NCI-H2196 treated with DMSO at 0.1 percent for 48 hours (cell line): Measurements from ENCODE around the gene DUS4L.
"Not testable (repeated sequence)": the region's sequence is repeated elsewhere in the genome, so short reads cannot be mapped to it uniquely, and the experiment has no call there.

Source experiments
- DNase-seq: peaks from one replicate; lab custom pipeline; 2025; ENCODE audit not compliant: unreplicated experiment; lab: John Stamatoyannopoulos, UW

Gene DUS4L

DNA sequence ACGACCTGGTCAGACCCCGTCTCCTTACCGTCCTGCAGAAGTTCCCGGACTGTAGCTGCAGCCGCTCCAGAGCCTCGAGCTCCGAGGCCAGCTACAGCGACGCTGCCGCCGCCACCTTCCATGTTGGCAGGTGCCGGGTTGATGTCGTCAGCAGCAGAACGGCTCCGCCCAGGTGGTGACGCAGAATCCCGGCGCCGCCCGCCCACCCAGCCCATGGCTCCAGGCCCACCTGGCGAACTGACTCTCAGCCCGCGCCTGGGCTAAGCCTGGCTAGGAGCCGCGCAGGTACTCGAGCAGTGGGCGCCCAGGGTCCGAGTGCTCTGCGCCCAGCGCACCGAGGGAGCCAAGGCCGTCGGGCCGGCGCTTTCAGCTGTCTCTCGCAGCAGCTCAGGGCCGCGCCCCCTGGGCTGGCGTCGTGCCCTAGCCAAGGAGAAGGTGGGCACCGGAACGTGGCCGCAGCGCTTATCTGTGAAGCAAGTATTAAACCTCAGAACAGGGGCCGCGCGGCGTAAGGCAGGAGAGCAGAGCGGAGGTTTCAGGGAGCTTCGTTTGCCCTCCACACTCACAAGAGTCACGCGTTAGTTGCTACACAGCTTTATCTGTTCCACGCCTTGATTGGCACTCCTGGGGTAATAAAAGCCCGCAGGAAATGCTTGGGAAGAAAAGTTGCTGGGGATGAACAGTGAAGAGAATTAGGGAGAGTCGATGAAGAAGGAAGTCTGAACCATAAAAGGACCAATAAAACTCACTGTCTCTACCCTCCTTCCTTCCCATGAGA is at the start of gene DUS4L, which contains the start of gene COG5:
TSS of gene DUS4L (plus strand) at position 197 of the 778 bp plus-strand sequence. CDS start 3,100 bp downstream, outside the sequence.
TSS of gene COG5 (minus strand) at position 146 of the 778 bp plus-strand sequence. CDS start at position 122, 24 bp downstream.
- DNase-seq, result peak; percentile 78

DNA sequence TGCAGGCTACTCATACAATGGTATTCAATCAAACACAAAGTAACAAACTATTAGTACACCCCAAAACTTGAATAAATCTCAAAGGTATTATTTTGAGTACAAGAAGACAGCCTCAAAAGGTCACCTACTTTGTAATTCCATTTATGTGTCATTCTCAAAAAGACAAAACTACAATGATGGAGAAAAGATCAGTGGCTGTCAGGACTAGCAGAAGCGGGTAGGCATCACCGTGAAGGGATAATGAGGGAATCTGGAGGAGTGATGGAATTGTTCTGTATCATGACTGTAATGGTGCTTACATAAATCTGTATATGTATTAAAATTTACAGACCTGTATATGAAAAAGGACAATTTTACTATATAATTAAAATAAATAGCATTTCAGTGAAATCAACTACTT is 37.1 kb upstream of the DUS4L start:
- no peak for DNase-seq

DNA sequence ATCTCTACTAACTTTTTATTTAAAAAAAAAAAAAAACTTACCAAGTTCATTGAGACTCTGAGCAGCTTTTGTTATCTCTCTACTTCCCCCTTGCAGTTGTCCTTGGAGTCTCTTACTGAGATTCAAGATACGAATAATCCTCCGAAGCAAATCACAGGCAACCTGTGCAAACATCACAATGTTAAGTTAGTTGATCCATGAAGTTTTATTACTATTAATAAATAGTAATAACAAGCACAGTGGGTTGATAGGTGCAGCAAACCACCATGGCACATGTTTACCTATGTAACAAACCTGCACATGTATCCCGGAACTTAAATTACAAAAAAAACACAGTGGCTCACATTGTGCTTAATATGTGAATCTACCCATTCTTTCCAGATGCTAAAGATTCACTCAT is 36.6 kb upstream of the DUS4L start:
- no peak for DNase-seq

DNA sequence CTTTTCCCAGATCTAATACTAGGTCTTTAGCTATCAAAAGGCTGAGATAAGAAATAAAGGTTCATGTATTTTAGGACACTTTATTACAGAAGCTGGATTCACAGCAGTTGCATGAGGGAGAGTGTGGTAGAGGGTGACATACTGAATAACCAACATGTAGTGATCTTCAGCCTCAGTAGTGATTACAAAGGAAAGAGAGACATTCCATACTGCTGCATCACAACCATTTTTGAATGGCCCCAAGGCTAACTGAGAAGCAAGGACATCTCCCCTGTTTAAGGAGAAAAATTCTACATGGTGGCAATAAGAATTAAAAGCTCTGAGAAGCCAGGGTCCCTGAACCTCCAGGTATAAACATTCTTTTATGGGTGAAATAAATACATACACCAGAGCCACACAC is 35.3 kb upstream of the DUS4L start:
- no peak for DNase-seq

GRCh38 chr7:107530751-107531150 is 33.0 kb upstream of the DUS4L start:
- no peak for DNase-seq

- no peak for DNase-seq
These were observed 29.6 kb upstream of the DUS4L start for GRCh38 chr7:107534139-107534538.

DNA sequence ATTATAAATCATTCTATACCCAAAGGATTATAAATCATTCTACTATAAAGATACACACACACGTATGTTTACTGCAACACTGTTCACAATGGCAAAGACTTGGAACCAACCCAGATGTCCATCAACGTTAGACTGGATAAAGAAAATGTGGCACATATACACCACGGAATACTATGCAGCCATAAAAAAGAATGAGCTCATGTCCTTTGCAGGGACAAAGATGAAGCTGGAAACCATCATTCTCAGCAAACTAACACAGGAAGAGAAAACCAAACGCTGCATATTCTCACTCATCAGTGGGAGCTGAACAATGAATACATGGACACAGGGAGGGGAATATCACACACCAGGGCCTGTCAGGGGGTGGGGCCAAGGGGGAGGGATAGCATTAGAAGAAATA is 26.5 kb upstream of the DUS4L start:
- DNase-seq, result not testable (repeated sequence)

- peak; percentile 20 for DNase-seq
These were observed 25.8 kb upstream of the DUS4L start for GRCh38 chr7:107538001-107538400.

DNA sequence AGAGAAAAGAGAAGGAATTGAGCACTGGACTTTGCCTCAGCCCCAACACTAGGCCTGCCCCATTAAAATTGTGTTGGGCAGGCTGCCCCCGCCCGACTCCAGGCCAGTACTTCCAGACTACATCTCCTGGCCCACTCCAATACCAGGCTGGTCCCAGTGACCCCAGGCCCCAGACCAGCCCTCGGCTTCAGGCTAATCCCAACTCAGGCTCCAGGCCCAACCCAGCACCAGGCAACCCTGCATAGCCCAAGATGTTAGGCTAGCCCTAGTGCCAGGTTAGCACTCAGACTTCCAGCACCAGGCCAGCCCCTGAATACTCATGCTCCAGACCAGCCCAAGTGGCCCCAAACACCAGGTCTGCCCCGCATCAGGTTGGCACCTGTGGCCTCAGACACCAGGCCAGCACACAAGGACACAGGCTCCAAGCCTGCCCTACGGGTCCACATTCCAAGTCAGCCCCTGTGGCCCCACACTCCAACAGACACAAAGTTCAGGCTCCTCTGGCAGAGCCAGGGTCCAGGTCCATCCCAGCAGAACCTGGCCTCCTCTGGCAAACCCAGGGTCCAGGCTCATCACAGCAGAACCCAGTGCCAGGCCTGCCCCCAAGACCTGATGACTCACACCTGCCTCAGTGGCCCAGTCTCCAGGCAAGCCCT is 20.3 kb upstream of the DUS4L start:
- DNase-seq, result no peak

GRCh38 chr7:107544848-107545591 is 18.8 kb upstream of the DUS4L start:
- no peak for DNase-seq

DNA sequence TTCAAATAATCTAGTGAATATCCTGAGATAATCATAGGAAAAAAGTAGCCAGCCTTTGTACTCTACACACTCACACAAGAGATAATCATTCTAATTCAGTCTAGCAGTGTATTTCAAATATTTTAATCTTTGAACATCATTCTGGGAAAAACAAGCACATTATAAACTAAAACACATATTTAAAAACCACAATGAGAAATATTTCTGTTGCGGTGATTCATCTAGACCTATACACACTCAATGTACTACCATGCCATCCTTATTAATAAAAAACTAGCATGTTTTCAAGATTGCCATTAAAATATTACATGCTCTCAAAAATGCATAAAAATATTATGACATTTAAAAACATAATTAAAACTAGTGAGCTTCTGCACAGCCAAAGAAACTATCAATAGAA is 11.8 kb upstream of the DUS4L start:
- no peak for DNase-seq

GRCh38 chr7:107555893-107556292 is 7.9 kb upstream of the DUS4L start:
- DNase-seq, result no peak

DNA sequence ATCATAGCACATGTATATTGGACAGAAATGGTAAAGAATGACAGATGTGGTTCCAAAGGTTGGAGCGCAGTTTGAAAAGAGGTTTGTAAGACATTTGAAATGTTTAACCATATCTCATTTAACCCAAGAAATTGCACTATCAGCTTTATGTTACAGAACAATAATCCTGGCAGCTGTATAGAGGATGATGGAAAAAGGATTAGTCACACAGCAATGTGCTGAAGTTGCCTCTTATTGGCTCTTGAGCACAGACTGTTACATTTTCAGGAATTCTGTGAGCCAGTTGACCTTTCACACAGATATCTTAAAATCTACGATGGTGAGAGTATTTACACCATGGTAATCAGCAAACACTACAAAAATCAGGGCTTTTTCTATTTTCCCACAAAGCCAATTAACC is 3.9 kb upstream of the DUS4L start:
- no peak for DNase-seq

GRCh38 chr7:107560898-107561516 is 2.8 kb upstream of the DUS4L start:
- DNase-seq, result no peak

GRCh38 chr7:107563081-107563774 is 543 bp upstream of the DUS4L start:
- DNase-seq, result no peak

DNA sequence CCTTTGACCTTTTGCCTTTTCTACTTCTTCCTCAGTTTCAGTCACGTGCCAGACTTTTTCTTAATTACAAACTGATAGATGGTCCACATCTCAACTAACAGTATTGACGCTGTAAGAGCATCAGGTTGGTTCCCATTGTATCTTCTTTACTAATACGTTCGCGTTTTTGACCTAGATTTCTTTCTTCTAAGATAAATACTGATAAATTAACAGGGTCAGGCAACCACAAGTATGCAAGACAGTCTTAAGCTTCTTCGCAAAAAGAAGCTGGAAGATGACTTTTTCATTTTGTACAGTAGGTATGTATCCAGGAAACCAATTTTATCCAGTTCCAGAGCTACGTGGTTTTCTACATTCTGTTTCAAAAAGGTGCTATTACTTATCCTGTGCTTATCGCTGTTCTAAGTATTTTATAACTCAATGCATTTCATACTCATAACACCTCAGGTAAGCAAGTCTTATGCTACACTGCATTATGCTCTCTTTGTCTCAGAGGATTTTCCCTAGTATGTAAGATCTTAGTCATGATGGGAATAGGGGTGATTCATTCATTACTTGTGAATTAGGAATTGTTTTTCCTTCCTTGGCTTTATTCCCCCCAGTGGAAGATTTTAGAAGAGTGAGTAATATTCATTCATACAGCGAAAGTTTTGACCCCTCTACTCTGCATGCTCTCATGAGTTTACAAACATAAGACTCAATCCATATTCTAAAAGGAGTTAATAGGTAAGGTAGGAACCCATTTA is 955 bp downstream of the DUS4L start:
- DNase-seq, result no peak

- DNase-seq, result no peak
These were observed 6.5 kb downstream of the DUS4L start for GRCh38 chr7:107570298-107570697.

DNA sequence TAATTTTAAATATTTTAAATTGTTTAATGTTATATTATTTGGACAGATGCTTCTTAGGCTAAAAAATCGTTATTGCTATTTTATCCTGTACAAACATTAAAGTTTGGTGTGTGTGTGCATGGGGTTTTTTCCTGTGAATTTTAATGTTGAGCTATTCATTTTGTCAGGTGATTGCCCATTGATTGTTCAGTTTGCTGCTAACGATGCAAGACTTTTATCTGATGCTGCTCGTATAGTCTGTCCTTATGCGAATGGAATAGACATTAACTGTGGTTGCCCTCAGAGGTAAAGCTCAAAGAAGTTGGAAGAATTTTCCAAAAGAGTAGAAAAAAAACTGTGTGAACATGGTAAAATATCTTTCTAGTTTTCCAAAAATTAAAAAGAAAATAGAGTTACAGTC is 9.8 kb downstream of the DUS4L start:
- no peak for DNase-seq

GRCh38 chr7:107579554-107579884 is 15.7 kb downstream of the DUS4L start:
- no peak for DNase-seq
